Cardiac fibroblast (primary cell): ENCODE data around the gene SHC3.

Experiments used
- DNase-seq, 2 donors: peaks; one replicate each; pipeline versions ENCODE4 v3.0.0 to v3.0.0-alpha.2; 2010; ENCODE audit warnings: low read depth in 2 of 2
- H3K4me3 ChIP-seq, 2 donors: replicated peaks in 1 of 2; 1 replicate in 1 of 2; 2 replicates in 1 of 2; pipeline ENCODE4 v1.5.1; 2011; ENCODE audit warnings: low read depth in 2 of 2, low read length in 2 of 2, mild to moderate bottlenecking in 2 of 2, moderate library complexity in 1 of 2
- TF ChIP-seq, protein P1 (sequence below): IDR thresholded peaks from one replicate; pipeline ENCODE4 v1.5.1; 2011; ENCODE audit warnings: low read depth, mild to moderate bottlenecking, low read length, inconsistent platforms

SHC3 gene, protein sequence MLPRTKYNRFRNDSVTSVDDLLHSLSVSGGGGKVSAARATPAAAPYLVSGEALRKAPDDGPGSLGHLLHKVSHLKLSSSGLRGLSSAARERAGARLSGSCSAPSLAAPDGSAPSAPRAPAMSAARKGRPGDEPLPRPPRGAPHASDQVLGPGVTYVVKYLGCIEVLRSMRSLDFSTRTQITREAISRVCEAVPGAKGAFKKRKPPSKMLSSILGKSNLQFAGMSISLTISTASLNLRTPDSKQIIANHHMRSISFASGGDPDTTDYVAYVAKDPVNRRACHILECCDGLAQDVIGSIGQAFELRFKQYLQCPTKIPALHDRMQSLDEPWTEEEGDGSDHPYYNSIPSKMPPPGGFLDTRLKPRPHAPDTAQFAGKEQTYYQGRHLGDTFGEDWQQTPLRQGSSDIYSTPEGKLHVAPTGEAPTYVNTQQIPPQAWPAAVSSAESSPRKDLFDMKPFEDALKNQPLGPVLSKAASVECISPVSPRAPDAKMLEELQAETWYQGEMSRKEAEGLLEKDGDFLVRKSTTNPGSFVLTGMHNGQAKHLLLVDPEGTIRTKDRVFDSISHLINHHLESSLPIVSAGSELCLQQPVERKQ

DNA sequence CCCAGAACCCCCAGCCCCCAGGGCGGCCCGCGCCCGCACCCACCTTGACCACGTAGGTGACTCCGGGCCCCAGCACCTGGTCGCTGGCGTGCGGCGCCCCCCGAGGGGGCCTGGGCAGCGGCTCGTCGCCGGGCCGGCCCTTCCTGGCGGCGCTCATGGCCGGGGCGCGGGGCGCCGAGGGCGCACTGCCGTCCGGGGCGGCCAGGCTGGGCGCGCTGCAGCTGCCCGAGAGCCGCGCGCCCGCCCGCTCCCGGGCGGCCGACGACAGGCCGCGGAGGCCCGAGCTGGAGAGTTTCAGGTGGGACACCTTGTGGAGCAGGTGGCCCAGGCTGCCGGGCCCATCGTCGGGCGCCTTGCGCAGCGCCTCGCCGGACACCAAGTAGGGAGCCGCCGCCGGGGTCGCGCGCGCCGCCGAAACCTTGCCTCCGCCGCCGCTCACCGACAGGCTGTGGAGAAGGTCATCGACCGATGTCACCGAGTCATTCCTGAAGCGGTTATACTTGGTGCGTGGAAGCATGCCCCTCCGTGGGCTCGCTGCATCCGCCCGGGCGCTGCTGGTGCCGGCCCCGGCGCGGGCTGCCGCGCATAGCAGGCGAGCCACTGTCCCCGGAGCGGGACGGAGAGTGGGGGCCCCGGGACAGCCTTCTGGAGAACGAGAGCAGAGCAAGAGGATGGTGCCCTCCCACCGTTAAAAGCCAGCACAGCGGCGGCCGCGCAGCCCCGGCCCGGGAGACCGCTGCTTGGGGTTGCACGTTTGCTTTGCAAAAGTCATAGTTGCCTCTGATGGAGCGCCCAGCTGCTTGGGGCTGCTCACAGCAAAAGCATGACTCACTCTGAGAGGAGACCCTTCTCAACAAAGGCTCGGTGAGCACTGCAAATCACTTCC lies at the start of gene SHC3:
Gene SHC3, minus strand, starts transcription at position 875 of the 886 bp plus-strand sequence. Its CDS starts 358 bp downstream, at position 517.
- DNase-seq: peak; percentile 48 to 58
- H3K4me3 ChIP-seq: peak within 1 kb of the TSS; percentile 66 to 67
- TF ChIP-seq, protein P1, sequence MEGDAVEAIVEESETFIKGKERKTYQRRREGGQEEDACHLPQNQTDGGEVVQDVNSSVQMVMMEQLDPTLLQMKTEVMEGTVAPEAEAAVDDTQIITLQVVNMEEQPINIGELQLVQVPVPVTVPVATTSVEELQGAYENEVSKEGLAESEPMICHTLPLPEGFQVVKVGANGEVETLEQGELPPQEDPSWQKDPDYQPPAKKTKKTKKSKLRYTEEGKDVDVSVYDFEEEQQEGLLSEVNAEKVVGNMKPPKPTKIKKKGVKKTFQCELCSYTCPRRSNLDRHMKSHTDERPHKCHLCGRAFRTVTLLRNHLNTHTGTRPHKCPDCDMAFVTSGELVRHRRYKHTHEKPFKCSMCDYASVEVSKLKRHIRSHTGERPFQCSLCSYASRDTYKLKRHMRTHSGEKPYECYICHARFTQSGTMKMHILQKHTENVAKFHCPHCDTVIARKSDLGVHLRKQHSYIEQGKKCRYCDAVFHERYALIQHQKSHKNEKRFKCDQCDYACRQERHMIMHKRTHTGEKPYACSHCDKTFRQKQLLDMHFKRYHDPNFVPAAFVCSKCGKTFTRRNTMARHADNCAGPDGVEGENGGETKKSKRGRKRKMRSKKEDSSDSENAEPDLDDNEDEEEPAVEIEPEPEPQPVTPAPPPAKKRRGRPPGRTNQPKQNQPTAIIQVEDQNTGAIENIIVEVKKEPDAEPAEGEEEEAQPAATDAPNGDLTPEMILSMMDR: no peak

DNA sequence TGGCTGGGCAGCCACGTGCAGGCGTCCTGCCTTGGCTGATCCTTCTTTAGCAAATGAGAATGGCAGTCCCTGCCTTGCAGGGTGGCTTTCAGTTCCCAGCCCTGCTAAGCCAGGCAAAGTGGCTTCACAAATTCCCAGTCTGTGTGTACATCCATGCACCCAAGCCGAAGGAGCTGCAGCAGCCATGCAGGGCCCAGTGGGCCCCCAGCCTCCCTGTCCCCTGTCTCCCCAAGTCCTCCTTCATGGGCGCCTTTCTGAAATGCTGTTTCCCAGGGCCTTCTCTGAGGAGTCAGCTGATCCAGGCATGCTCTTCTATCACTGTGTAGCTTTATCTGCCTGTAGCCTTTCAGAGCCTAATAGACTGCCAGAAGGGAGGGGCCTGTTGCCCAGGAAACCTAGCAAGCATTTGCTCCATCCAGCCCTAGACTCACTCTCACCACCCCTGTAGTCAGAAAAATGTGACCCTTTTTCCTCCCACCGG lies 47.4 kb upstream of the SHC3 start:
- DNase-seq: peak; percentile 14 to 69
- TF ChIP-seq, protein P1: no peak
- no peak overlapping the region for H3K4me3 ChIP-seq

DNA sequence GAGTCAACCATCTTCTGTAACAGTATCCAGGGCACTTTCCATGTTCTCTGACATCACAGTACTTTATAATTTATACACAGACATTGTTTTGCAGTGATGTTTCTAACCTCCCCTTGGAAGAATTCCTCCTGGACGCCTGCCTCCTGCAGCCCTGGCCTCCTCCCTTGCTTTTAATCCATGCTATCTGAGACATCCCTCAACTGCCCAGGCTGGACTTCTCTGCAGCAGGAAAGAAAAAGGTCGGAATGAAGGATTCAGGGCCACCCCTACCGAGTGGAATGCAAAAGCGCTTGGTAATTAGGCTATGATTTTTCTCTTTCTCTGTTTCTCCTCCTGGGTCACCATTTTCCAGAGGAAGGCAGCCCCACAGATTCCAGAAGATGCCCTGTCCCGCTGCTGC lies 47.0 kb upstream of the SHC3 start:
- DNase-seq: peak in 1 of 2 donors; percentile 63
- TF ChIP-seq, protein P1: no peak

DNA sequence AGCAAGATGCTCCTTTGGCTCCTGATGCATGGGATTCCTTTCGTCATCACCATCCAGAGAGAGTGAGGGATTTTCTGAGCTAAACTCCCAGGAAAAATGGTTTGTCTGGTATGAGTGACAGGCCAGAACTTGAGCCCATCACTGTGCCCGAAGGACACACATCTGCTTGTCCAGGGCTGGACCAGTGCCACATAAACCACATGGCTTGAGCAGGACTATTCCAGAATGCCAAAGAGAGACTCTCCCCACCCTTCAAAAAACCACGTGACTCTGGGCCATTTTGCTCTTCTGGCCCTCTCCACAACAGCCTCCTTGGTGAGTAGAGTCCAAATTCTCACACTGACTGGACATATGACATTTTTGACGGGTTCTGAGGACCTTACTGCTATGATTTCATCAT lies 46.4 kb upstream of the SHC3 start:
- TF ChIP-seq, protein P1: no peak
- H3K4me3 ChIP-seq: no peak overlapping the region
- DNase-seq: no peak

More for the DNA sequence above, 47.0 kb upstream of the SHC3 start:
- H3K4me3 ChIP-seq: no peak overlapping the region

DNA sequence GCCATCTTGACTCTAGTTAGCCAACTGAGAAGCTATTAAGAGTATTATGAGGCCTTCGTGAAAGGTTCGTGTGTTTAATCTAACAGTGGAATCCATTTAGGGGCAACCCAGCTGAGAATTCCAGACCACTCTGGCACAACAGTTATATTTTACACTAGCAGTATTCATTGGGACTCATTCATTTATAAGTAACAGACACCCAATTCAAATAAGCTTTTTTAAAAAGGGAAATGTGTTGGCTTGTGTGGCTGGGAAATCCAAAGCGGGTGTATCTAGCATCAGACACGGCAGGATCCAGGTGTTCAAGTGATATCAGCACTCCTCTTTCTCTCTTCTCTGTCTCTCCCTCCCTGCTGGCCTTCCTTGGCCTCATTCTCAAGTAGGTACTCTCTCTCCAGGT lies 46.0 kb upstream of the SHC3 start:
- TF ChIP-seq, protein P1: no peak
- no peak for DNase-seq
- H3K4me3 ChIP-seq: no peak overlapping the region

DNA sequence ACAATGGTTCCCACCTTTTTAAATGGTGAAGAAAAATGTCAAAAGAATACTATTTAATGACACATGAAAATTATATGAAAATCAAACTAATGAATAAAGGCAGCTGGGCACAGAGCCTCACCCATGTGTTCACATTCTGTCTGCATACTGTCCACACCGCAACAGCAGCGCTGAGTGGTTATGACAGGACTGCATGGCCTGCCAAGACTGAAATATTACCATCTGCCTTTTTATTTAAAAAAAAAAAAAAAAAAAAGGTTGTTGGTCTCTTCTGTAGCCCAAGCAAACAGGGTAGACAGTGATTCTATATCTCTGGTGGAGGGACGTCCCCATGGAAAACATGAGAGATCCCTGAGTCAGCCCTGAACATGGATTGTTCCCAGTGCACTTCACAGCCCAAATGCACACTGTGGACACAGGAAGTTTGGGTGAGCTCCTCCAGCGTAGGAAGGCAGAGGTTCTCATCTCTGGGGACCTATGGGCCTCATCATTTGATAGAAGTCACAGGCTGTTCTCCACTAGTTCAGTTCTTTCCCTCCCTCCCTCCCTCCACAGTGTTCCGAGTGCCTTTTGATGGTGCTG lies 44.9 kb upstream of the SHC3 start:
- H3K4me3 ChIP-seq: no peak overlapping the region
- DNase-seq: peak; percentile 17 to 39
- TF ChIP-seq, protein P1: no peak
